ENCODE results near the gene EHBP1.
"Not testable (repeated sequence)": the region's sequence is repeated elsewhere in the genome, so short reads cannot be mapped to it uniquely, and the experiment has no call there.

The EHBP1 gene

GRCh38 chr2:63054841-63055225 is 349.3 kb downstream of the EHBP1 start:
- no peak for DNase-seq

- DNase-seq = no peak
These were observed 350.0 kb downstream of the EHBP1 start for GRCh38 chr2:63055226-63056106.

- DNase-seq = no peak
These were observed 350.9 kb downstream of the EHBP1 start for GRCh38 chr2:63056107-63057050.

DNA sequence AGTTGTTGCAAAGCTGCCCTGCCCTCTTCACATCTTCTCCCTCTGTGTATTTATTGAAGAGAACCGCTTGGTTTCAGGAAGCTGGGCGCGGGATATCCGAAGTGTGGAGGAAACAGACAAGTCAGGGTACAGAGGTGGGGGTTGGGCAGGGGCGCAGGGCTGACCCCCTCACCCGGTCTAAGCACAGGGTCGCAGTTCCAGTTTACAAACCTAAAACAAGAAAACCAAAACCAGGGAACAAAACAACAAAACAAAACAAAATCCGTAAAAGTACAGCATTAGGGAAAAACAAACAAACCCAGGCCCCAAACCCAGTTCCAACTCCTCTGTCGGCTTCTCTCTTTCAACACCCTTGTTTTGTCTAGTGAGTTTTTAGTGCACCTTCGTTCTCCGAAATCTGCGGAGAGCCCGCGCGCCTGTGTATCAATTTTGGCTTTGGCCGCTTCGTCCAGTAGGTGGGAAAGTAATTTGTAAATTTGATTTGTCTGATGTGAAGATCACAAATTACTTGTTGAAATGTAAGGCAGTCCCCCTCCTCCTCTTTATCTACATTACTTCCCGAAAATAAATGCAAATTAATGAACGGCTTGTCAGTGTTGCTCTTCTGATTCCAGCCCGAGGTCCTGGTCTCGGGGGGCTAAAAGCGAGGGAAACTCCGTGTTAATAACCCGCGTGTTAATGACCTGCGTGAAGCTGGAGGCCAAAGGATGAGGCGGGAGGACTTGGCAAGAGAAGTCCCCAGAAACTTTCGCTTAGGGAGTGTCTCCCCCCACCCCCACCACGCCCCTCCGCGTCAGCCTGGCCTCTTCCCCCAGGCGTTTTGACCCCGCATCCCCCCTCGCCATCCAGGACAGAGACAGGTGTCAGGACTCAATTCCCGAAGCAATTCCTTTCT is 352.0 kb downstream of the EHBP1 start:
- DNase-seq = no peak

DNA sequence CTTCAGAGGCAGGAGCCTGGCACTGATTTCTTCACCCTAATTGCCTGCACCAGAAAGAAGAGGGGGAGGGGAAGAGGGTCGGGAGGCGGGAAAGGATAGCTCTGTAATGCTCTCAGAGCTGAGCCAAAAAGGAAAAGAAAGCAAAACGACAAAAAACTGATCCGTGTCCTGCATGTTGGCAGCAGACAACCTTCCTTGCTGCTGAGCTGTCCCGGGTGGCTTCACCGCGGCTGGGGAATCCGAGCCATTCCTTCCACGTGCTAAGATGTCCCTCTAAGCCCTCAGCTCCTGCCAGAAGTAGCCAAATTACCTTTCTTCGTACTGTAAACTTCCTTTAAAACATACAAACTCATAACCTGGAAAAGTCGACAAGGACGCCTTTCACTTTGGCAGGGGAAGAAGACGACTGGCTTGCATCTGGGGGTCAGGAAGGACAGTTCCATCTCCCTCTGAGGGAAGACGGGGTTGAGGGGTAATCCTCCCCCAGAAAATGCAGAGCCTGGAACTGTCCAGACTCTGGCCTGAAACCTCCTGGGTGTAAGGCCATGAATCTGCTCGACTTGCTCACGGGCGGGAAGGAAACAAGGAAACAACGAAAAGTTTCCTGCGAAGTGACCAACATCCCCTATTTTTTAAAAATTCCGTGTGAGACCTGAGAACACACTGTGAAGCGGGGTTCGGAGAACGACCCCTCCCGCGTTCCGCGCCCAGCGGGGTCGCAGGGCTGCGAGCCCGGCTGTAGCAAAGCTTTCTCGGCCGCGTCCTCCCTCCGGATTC is 352.8 kb downstream of the EHBP1 start:
- DNase-seq = no peak

DNA sequence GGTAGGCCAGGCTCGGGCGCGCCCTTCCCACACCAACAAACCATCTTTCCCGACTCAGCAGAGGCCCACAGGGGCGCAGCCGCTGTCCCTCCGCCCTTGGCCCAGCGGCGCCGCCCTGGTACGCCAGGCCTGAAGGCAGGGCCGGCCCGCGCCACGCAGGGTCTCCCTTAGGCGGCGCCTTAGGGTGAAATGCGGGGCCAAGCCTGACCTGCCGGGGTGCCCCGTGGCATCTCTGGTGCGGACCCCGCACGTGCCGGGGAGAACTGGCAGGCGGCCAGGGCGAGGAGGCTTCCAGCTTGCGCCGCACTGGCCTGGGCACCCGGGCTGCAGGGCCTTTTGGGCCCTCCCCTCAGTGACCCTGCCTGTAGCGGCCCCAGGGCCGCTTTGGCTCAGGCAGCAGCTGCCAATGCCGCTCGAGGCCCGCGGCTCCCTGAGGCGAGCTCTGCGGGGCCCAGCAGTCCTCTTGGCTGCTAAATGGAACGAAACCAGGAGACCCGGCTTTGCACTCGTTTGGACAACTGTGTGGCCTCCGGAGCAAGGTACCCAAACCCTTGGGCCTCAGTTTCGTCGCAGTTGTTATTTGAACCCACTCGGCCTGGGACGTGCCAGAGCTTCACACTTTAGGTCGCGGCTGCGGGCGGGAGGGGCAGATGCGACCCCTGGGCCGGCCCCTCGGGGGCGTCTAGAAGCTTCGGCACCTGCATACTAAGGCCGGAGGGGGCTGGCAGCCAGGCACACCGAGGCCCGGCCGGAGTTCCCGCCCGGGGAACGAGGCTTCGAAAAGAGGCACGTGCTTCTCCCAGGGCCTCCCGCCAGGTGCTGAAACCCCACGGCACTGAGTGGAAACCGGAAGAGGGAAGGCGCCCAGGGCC is 353.6 kb downstream of the EHBP1 start:
- no peak for DNase-seq

GRCh38 chr2:63059793-63060471 is 354.4 kb downstream of the EHBP1 start:
- no peak for DNase-seq

DNA sequence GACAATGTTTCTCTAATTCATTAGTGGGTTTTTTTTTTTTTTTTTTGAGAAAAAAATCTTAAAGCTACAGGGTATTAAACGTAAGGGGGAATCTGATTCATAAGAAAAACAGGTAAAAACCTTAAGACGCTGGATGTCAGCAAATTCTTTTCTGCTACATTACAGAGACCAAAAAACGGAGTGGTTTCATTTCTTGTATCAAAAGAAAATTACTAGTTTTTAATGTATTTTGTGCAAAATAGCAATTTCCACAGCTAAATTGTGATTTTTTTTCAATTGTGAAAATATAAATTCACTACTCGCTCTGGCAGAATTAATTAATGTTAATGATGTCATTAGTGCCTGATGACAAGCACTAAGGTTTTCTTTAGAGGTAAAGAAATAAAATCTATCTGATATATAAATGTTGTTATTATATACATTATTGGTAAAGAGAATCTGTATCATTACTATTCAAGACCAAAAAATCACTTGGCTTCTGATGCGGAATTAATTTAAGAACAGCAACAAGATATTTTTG is 355.0 kb downstream of the EHBP1 start:
- DNase-seq = no peak

GRCh38 chr2:63064197-63064596 is 358.7 kb downstream of the EHBP1 start:
- DNase-seq = no peak

- DNase-seq = no peak
These were observed 359.1 kb downstream of the EHBP1 start for GRCh38 chr2:63064661-63065060.

DNA sequence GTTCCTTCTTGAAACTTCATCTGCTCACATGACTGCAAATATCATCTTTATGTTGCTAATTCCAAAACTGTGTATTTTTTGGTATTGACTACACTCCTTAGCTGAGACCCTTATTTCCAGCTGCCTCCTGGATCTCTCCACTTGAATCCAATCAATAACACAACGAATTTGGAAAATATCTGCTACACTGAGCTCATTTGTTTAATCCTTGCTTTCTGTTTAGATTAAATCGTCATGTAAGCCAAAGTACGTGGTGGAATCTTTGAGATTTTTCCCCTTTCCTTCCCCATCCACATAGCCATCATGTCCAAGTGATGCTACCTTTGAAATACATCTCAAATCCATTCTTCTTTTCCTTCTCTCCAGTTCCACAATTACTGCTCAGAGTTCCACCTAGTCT is 360.8 kb downstream of the EHBP1 start:
- DNase-seq = no peak

DNA sequence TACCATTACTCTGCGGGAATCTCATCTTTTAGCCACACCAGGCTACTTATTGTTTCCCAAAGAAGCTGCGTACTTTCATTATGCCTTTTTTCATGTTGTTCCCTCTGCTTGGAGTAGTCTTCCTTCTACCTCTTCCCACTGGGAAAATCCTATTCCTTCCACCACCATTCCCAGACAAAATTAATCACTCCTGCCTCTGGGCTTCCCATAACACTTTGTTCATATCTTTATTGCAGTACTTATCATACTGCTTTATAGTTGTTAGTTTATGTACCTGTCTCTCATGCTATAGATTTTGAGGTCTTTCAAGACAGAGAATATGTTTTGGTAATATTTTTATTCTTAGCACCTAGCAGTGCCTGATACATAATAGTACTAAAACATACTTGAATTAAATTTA is 361.3 kb downstream of the EHBP1 start:
- DNase-seq = no peak

GRCh38 chr2:63071664-63072063 is 366.2 kb downstream of the EHBP1 start:
- DNase-seq = no peak

DNA sequence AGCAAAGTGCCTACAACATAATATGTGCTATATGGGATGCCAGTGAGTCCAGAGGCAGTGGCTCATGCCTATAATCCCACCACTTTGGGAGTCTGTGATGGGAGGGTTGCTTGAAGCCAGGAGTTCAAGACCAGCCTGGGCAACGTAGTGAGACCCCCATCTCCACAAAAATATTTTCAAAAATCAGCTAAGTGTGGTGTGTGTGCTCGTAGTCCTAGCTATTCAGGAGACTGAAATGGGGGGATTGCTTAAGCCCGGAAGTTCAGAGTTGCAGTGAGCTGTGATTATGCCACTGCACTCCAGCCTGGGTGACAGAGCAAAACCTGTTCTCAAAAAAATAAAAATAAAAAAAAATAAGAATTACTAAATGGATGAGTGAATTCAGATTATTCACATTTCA is 368.5 kb downstream of the EHBP1 start:
- no peak for DNase-seq

DNA sequence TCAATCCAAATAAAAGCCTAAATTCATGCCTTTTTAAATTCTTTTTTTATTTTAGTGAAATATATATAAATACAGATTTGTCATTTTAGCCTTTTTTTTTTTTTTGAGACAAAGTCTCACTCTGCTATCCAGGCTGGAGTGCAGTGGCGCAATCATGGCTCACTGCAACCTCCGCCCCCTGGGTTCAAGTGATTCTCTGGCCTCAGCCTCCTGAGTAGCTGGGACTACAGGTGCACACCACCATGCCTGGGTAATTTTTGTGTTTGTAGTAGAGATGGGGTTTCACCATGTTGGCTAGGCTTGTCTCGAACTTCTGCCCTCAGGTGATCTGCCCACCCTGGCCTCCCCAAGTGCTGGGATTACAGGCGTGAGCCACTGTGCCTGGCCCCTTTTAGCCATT is 368.9 kb downstream of the EHBP1 start:
- DNase-seq = not testable (repeated sequence)

DNA sequence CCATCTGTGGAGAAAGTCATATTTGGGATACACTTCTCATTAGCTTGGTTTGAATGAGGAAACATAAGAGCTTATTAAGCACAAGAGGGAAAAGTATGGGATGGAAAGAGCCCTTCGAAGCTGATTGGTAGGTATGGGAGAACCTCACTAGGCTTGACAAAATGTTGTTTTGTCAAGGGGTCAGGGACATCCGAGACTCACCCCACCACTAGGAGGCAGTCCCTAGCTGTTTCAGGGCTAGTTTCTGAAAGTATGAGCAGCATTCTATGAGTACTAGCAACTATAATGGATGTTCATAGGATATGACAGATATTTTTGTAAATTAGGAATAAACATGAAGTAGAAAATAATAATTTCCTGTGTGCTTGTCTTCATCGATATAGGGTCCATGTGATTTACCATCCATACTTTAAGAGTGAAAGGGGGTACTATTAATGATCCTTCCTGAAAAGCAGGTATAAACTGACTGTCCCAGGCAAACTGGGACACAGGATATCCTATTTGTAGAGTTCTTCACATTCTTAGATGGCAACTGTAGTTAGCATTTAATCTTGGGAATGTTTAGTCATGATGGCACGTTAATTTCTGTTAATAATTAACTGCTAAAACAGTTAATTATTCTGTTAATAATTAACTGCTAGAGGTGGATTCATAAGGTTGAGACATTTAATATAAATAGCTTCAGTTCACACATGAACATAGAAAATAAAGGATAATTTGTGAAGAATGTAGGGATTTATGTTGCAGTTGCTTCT is 373.5 kb downstream of the EHBP1 start:
- no peak for DNase-seq

DNA sequence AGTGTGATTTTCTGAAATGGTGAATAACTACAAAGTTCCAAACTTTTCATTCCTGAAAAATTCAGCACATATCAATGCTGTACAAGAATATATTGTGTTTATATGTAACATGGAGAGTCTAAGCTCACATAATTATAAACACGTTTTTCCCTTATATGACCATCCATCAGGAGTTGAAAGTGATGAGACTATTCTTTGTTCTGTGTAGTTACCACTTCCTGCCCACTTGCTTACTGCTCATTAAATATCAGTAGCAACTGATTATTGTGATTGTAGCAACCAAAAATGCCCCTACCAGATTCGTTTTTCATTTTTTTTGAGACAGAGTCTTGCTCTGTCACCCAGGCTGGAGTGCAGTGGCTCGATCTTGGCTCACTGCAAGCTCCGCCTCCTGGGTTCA is 375.9 kb downstream of the EHBP1 start:
- DNase-seq = no peak

DNA sequence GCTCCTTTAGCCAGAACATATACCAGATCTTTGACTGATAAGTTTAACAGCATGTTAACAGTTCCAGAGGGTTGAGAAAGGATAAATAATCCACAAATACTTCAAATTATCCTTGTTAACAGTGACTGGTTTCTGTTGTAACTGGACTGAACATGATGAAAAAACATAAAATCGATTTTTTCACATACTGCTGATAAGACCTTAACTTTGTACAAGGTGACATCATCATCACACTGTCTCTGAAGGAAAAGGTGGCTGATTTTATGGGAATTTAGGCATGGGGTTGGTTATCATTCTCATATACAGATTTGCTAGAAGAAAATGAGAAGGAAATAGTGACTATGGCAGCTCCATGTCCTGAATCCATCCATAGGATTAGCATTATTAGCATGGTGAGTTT is 381.2 kb downstream of the EHBP1 start:
- DNase-seq = no peak

GRCh38 chr2:63092401-63092800 is 386.9 kb downstream of the EHBP1 start:
- no peak for DNase-seq
